K562 (cell line): ENCODE measurements around the gene CCSER2. TPM values are rescaled to one million over a fixed set of nuclear protein-coding genes. Genes with fewer than 3 reads are reported as not detected.

Source experiments
- CBFA2T2 ChIP-seq: fragments of 450-650 bp; conservative IDR thresholded peaks from 2 replicates; pipeline ENCODE4 v1.6.1; 2017; ENCODE audit warnings: mild to moderate bottlenecking
- CCAR2 ChIP-seq: fragments of 200-400 bp; formaldehyde crosslinking; IDR thresholded peaks from 2 replicates; pipeline ENCODE4 v1.6.1; 2017; ENCODE audit warnings: mild to moderate bottlenecking, low read depth, low read length
- CTBP1 ChIP-seq: fragments of 450-650 bp; IDR thresholded peaks from 2 replicates; pipeline ENCODE4 v1.6.1; 2016; ENCODE audit warnings: borderline replicate concordance
- FOXJ3 ChIP-seq: sonication (generic); formaldehyde crosslinking; IDR thresholded peaks from 2 replicates; pipeline ENCODE4 v1.4.0; 2020; ENCODE audit warnings: mild to moderate bottlenecking, missing genetic modification reagents
- IFI16 ChIP-seq: fragments of 250-450 bp; sonication (Bioruptor Pico); IDR thresholded peaks from 2 replicates; pipeline ENCODE4 v2.1.2; 2022; ENCODE audit warnings: mild to moderate bottlenecking, inconsistent platforms
- MEIS2 ChIP-seq: fragments of 450-650 bp; IDR thresholded peaks from 2 replicates; pipeline ENCODE4 v1.6.1; 2014; ENCODE audit warnings: mild to moderate bottlenecking; ENCODE audit not compliant: partially characterized antibody
- OTX1 ChIP-seq: fragments of 450-650 bp; formaldehyde crosslinking; IDR thresholded peaks from 2 replicates; pipeline ENCODE4 v1.4.0; 2022; ENCODE audit warnings: mild to moderate bottlenecking
- RB1 ChIP-seq: fragments of 450-650 bp; IDR thresholded peaks from 2 replicates; pipeline ENCODE4 v1.6.1; 2017; ENCODE audit warnings: low read depth, mild to moderate bottlenecking
- RBM14 ChIP-seq: fragments of 200-400 bp; formaldehyde crosslinking; IDR thresholded peaks from 2 replicates; pipeline ENCODE4 v1.6.1; 2018; ENCODE audit warnings: low read depth, mild to moderate bottlenecking, low read length, moderate library complexity, borderline replicate concordance; ENCODE audit not compliant: insufficient read depth
- ZNF3 ChIP-seq: fragments of 250-450 bp; sonication (Bioruptor Pico); IDR thresholded peaks from 2 replicates; pipeline ENCODE4 v1.5.0; 2021; ENCODE audit warnings: mild to moderate bottlenecking, moderate library complexity
- polyA plus RNA-seq, 8 experiments: library from polyadenylated mRNA; depleted of rRNA in 4 of 8; stranded (reverse) in 5 of 8; unstranded in 3 of 8; fragments of >200 nt; fragmentation: Nextera tagmentation in 2 of 8; fragmentation: Illumina TruSeq in 1 of 8; extraction: Ambion mirVana in 2 of 8; extraction: Trizol in 1 of 8; gene quantifications; 2 replicates each; pipeline versions ENCODE4 v1.2.1 to v1.2.3, GENCODE V29; 2011 to 2014; ENCODE audit warnings: inconsistent platforms in 1 of 8, missing spikeins in 1 of 8
- total RNA-seq, 7 experiments: library from RNA; depleted of rRNA in 6 of 7; stranded (reverse); fragments of >200 nt in 6 of 7; fragmentation: Illumina TruSeq in 2 of 7; extraction: Trizol in 2 of 7; gene quantifications; 2 replicates each; pipeline versions ENCODE4 v1.2.1 to v1.2.3, GENCODE V29; 2011 to 2021; ENCODE audit warnings: low replicate concordance in 1 of 7
- TF ChIP-seq, protein P1 (sequence below): fragments of 450-650 bp; formaldehyde crosslinking; conservative IDR thresholded peaks from 2 replicates; pipeline ENCODE4 v1.4.0; 2022; ENCODE audit warnings: mild to moderate bottlenecking, missing genetic modification characterization
- TF ChIP-seq, protein P2 (sequence below): fragments of 200-600 bp; sonication (generic); IDR thresholded peaks from one replicate; pipeline ENCODE4 v1.6.1; 2012; ENCODE audit warnings: mild to moderate bottlenecking, low read depth, low read length, inconsistent platforms
- TF ChIP-seq, protein P3 (sequence below): fragments of 250-450 bp; sonication (Bioruptor Pico); IDR thresholded peaks from 2 replicates; pipeline ENCODE4 v1.9.0; 2021; ENCODE audit warnings: mild to moderate bottlenecking
- TF ChIP-seq, protein P4 (sequence below), 2 experiments: fragments of 200-800 bp in 1 of 2; sonication (Bioruptor generic) in 1 of 2; sonication (generic) in 1 of 2; formaldehyde crosslinking in 1 of 2; IDR thresholded peaks in 1 of 2; conservative IDR thresholded peaks in 1 of 2; 2 replicates each; pipeline versions ENCODE4 v1.5.0 to v1.6.1; 2016 to 2020; ENCODE audit warnings: missing compliant biosample characterization in 1 of 2, missing genetic modification characterization in 1 of 2, missing genetic modification reagents in 1 of 2

CCSER2 gene
- total and polyA plus RNA-seq, 9 of the 15 experiments (the other 6 are each of a cell fraction or from before 2014, with no cell fraction given): 2.7 to 15.1 (median 9.7) TPM

DNA sequence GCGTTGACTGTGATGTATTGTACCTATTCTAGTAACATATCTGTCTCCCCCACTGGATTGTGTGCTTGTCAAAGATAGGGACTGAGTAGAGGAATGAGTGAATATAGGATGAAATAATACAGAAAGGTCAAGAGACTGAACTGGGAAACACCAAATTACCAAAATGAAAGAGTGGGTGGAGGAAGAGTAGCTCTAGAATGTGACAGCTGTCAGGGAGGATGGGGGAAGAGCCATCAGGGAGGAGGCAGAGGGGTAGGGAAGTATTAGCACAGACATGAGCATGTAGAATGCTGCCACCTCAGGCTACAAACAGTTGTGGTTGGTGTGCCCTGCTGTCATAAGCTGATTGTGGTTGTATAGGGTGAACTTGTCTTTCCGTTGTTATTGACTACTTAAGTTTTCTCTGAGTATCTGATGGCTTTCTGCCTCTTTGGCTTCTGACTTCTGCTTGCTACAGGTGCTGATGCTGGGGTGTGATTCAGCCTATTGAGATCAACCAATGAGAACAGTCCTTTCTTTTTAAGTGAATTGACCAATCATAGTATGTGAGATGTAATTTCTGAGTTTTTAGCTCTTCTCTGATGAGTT is 5.6 kb downstream of the CCSER2 start (continued):
- TF ChIP-seq RBM14 (no peak), CBFA2T2 (peak; percentile 74), RB1 (no peak), FOXJ3 (CRISPR knock-in tag) (no peak), CTBP1 (no peak), OTX1 (CRISPR knock-in tag) (no peak), CCAR2 (no peak), MEIS2 (peak; percentile 85), ZNF3 (CRISPR knock-in tag) (no peak), IFI16 (CRISPR knock-in tag) (no peak)
- TF ChIP-seq, protein P1, sequence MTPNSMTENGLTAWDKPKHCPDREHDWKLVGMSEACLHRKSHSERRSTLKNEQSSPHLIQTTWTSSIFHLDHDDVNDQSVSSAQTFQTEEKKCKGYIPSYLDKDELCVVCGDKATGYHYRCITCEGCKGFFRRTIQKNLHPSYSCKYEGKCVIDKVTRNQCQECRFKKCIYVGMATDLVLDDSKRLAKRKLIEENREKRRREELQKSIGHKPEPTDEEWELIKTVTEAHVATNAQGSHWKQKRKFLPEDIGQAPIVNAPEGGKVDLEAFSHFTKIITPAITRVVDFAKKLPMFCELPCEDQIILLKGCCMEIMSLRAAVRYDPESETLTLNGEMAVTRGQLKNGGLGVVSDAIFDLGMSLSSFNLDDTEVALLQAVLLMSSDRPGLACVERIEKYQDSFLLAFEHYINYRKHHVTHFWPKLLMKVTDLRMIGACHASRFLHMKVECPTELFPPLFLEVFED (CRISPR knock-in tag): no peak
- TF ChIP-seq, protein P2, sequence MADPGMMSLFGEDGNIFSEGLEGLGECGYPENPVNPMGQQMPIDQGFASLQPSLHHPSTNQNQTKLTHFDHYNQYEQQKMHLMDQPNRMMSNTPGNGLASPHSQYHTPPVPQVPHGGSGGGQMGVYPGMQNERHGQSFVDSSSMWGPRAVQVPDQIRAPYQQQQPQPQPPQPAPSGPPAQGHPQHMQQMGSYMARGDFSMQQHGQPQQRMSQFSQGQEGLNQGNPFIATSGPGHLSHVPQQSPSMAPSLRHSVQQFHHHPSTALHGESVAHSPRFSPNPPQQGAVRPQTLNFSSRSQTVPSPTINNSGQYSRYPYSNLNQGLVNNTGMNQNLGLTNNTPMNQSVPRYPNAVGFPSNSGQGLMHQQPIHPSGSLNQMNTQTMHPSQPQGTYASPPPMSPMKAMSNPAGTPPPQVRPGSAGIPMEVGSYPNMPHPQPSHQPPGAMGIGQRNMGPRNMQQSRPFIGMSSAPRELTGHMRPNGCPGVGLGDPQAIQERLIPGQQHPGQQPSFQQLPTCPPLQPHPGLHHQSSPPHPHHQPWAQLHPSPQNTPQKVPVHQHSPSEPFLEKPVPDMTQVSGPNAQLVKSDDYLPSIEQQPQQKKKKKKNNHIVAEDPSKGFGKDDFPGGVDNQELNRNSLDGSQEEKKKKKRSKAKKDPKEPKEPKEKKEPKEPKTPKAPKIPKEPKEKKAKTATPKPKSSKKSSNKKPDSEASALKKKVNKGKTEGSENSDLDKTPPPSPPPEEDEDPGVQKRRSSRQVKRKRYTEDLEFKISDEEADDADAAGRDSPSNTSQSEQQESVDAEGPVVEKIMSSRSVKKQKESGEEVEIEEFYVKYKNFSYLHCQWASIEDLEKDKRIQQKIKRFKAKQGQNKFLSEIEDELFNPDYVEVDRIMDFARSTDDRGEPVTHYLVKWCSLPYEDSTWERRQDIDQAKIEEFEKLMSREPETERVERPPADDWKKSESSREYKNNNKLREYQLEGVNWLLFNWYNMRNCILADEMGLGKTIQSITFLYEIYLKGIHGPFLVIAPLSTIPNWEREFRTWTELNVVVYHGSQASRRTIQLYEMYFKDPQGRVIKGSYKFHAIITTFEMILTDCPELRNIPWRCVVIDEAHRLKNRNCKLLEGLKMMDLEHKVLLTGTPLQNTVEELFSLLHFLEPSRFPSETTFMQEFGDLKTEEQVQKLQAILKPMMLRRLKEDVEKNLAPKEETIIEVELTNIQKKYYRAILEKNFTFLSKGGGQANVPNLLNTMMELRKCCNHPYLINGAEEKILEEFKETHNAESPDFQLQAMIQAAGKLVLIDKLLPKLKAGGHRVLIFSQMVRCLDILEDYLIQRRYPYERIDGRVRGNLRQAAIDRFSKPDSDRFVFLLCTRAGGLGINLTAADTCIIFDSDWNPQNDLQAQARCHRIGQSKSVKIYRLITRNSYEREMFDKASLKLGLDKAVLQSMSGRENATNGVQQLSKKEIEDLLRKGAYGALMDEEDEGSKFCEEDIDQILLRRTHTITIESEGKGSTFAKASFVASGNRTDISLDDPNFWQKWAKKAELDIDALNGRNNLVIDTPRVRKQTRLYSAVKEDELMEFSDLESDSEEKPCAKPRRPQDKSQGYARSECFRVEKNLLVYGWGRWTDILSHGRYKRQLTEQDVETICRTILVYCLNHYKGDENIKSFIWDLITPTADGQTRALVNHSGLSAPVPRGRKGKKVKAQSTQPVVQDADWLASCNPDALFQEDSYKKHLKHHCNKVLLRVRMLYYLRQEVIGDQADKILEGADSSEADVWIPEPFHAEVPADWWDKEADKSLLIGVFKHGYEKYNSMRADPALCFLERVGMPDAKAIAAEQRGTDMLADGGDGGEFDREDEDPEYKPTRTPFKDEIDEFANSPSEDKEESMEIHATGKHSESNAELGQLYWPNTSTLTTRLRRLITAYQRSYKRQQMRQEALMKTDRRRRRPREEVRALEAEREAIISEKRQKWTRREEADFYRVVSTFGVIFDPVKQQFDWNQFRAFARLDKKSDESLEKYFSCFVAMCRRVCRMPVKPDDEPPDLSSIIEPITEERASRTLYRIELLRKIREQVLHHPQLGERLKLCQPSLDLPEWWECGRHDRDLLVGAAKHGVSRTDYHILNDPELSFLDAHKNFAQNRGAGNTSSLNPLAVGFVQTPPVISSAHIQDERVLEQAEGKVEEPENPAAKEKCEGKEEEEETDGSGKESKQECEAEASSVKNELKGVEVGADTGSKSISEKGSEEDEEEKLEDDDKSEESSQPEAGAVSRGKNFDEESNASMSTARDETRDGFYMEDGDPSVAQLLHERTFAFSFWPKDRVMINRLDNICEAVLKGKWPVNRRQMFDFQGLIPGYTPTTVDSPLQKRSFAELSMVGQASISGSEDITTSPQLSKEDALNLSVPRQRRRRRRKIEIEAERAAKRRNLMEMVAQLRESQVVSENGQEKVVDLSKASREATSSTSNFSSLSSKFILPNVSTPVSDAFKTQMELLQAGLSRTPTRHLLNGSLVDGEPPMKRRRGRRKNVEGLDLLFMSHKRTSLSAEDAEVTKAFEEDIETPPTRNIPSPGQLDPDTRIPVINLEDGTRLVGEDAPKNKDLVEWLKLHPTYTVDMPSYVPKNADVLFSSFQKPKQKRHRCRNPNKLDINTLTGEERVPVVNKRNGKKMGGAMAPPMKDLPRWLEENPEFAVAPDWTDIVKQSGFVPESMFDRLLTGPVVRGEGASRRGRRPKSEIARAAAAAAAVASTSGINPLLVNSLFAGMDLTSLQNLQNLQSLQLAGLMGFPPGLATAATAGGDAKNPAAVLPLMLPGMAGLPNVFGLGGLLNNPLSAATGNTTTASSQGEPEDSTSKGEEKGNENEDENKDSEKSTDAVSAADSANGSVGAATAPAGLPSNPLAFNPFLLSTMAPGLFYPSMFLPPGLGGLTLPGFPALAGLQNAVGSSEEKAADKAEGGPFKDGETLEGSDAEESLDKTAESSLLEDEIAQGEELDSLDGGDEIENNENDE: no peak
- TF ChIP-seq, protein P3, sequence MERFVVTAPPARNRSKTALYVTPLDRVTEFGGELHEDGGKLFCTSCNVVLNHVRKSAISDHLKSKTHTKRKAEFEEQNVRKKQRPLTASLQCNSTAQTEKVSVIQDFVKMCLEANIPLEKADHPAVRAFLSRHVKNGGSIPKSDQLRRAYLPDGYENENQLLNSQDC (CRISPR knock-in tag): no peak
- TF ChIP-seq, protein P4, sequence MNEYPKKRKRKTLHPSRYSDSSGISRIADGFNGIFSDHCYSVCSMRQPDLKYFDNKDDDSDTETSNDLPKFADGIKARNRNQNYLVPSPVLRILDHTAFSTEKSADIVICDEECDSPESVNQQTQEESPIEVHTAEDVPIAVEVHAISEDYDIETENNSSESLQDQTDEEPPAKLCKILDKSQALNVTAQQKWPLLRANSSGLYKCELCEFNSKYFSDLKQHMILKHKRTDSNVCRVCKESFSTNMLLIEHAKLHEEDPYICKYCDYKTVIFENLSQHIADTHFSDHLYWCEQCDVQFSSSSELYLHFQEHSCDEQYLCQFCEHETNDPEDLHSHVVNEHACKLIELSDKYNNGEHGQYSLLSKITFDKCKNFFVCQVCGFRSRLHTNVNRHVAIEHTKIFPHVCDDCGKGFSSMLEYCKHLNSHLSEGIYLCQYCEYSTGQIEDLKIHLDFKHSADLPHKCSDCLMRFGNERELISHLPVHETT (CRISPR knock-in tag; conservative IDR thresholded peaks at IDR 0.05 in 1 of 2, IDR thresholded peaks at IDR 0.05 in 1 of 2): no peak
